ENCODE data around the gene LMF2.

The LMF2 gene

GRCh38 chr22:50481045-50481439 is 26.5 kb downstream of the LMF2 start:
- no peak for DNase-seq

- DNase-seq = no peak
These were observed 27.8 kb downstream of the LMF2 start for GRCh38 chr22:50479721-50480120.

- DNase-seq = no peak
These were observed 29.6 kb downstream of the LMF2 start for GRCh38 chr22:50477923-50478322.

- DNase-seq = no peak
These were observed 30.6 kb downstream of the LMF2 start for GRCh38 chr22:50476868-50477267.

- no peak for DNase-seq
These were observed 31.9 kb downstream of the LMF2 start for GRCh38 chr22:50475652-50476002.

- peak; percentile 46 for DNase-seq
These were observed 32.5 kb downstream of the LMF2 start, which contains the start of gene SBF1 for GRCh38 chr22:50474710-50475651. Gene SBF1 (minus strand): TSS chr22:50475035. CDS start chr22:50474840, 195 bp downstream.

GRCh38 chr22:50473855-50474671 is 33.4 kb downstream of the LMF2 start:
- no peak for DNase-seq

GRCh38 chr22:50473088-50473487 is 34.4 kb downstream of the LMF2 start:
- no peak for DNase-seq

GRCh38 chr22:50471962-50472361 is 35.5 kb downstream of the LMF2 start:
- DNase-seq = no peak

- DNase-seq = no peak
These were observed 36.2 kb downstream of the LMF2 start for GRCh38 chr22:50471197-50471847.

- no peak for DNase-seq
These were observed 37.0 kb downstream of the LMF2 start for GRCh38 chr22:50470491-50470890.

GRCh38 chr22:50469377-50470305 is 37.9 kb downstream of the LMF2 start:
- no peak for DNase-seq

GRCh38 chr22:50468626-50469025 is 38.9 kb downstream of the LMF2 start:
- DNase-seq = no peak

- no peak for DNase-seq
These were observed 39.6 kb downstream of the LMF2 start for GRCh38 chr22:50467773-50468440.

- DNase-seq = no peak
These were observed 40.2 kb downstream of the LMF2 start for GRCh38 chr22:50467341-50467740.

GRCh38 chr22:50465066-50465930 is 42.2 kb downstream of the LMF2 start:
- no peak for DNase-seq

- no peak for DNase-seq
These were observed 43.1 kb downstream of the LMF2 start for GRCh38 chr22:50464451-50464850.

- no peak for DNase-seq
These were observed 44.2 kb downstream of the LMF2 start for GRCh38 chr22:50463188-50463900.

- no peak for DNase-seq
These were observed 45.4 kb downstream of the LMF2 start for GRCh38 chr22:50461979-50462540.

- DNase-seq = no peak
These were observed 46.0 kb downstream of the LMF2 start for GRCh38 chr22:50461536-50461935.

Measured in cortex of kidney (tissue), 1 donor.